Frontal cortex (tissue), 4 donors: ENCODE data around the gene DSG1. TPM values are rescaled to one million over a fixed set of nuclear protein-coding genes. Genes with fewer than 3 reads are reported as not detected.
"Not testable (repeated sequence)": the region's sequence is repeated elsewhere in the genome, so short reads cannot be mapped to it uniquely, and the experiment has no call there.

Source experiments
- DNase-seq, 2 donors: peaks; one replicate each; pipeline ENCODE4 v3.0.0; 2012; ENCODE audit warnings: low spot score in 2 of 2
- FAIRE-seq: peaks from 2 replicates; lab custom pipeline; 2012; peaks lifted over from hg19 to GRCh38; lab: Jason Lieb, UNC
- total RNA-seq: library from RNA; depleted of rRNA; stranded (reverse); fragments of >200 nt; gene quantifications from one replicate; pipeline ENCODE4 v1.2.3, GENCODE V29; 2014
- donor health status: control.
- donor health status: control.
- donor health status: control.

Gene DSG1
- total RNA-seq, 1 donor from 2014 or later = under 0.01 TPM

- no peak for FAIRE-seq
Measured at GRCh38 chr18:31329787-31330438, 12.0 kb downstream of the DSG1 start.

GRCh38 chr18:31343454-31343853 lies 25.5 kb downstream of the DSG1 start:
- no peak for FAIRE-seq
- no peak for DNase-seq

More at GRCh38 chr18:31329787-31330438, 12.0 kb downstream of the DSG1 start:
- DNase-seq = no peak

GRCh38 chr18:31353336-31353735 lies 35.4 kb downstream of the DSG1 start:
- not testable (repeated sequence) for FAIRE-seq, DNase-seq

- no peak for FAIRE-seq
Measured at GRCh38 chr18:31354990-31355389, 37.0 kb downstream of the DSG1 start.

GRCh38 chr18:31356025-31356424 lies 38.1 kb downstream of the DSG1 start:
- no peak for DNase-seq
- no peak for FAIRE-seq

More at GRCh38 chr18:31354990-31355389, 37.0 kb downstream of the DSG1 start:
- no peak for DNase-seq

- no peak for FAIRE-seq
- no peak for DNase-seq
Measured at GRCh38 chr18:31364190-31364589, 46.2 kb downstream of the DSG1 start.

GRCh38 chr18:31369478-31369877 lies 51.5 kb downstream of the DSG1 start:
- FAIRE-seq = no peak
- no peak for DNase-seq

- no peak for FAIRE-seq
Measured at GRCh38 chr18:31371989-31372388, 54.0 kb downstream of the DSG1 start.

GRCh38 chr18:31373641-31374040 lies 55.7 kb downstream of the DSG1 start:
- no peak for FAIRE-seq
- DNase-seq = no peak

More at GRCh38 chr18:31371989-31372388, 54.0 kb downstream of the DSG1 start:
- no peak for DNase-seq

- no peak for FAIRE-seq
- no peak for DNase-seq
Measured at GRCh38 chr18:31376477-31376876, 58.5 kb downstream of the DSG1 start, which contains the start of gene DSG4. DSG4 (plus strand) TSS chr18:31376777; CDS start chr18:31376912, 135 bp downstream.

GRCh38 chr18:31380912-31381311 lies 63.0 kb downstream of the DSG1 start:
- no peak for FAIRE-seq
- no peak for DNase-seq

- DNase-seq = no peak
- no peak for FAIRE-seq
Measured at GRCh38 chr18:31382107-31382506, 64.1 kb downstream of the DSG1 start.

GRCh38 chr18:31386741-31387140 lies 68.8 kb downstream of the DSG1 start:
- no peak for FAIRE-seq
- DNase-seq = no peak

- FAIRE-seq = no peak
- no peak for DNase-seq
Measured at GRCh38 chr18:31393286-31393685, 75.3 kb downstream of the DSG1 start.

GRCh38 chr18:31396796-31397612 lies 79.0 kb downstream of the DSG1 start:
- no peak for FAIRE-seq
- DNase-seq = no peak

GRCh38 chr18:31398191-31398590 lies 80.2 kb downstream of the DSG1 start:
- no peak for FAIRE-seq
- no peak for DNase-seq

GRCh38 chr18:31399306-31400032 lies 81.5 kb downstream of the DSG1 start:
- DNase-seq (no peak), FAIRE-seq (no peak)

GRCh38 chr18:31401156-31402025 lies 83.4 kb downstream of the DSG1 start:
- FAIRE-seq (no peak), DNase-seq (no peak)

- DNase-seq (no peak), FAIRE-seq (no peak)
Measured at GRCh38 chr18:31402026-31402373, 84.0 kb downstream of the DSG1 start.

- no peak for FAIRE-seq
- no peak for DNase-seq
Measured at GRCh38 chr18:31403409-31403808, 85.4 kb downstream of the DSG1 start.
